ENCODE measurements around the gene TRIM65. TPM values are rescaled to one million over a fixed set of nuclear protein-coding genes. Genes with fewer than 3 reads are reported as not detected.

TRIM65 gene
- total and polyA plus RNA-seq, 2 of the 13 experiments (the other 11 are each of a cell fraction or from before 2014, with no cell fraction given): 10.3 to 22.4 TPM

DNA sequence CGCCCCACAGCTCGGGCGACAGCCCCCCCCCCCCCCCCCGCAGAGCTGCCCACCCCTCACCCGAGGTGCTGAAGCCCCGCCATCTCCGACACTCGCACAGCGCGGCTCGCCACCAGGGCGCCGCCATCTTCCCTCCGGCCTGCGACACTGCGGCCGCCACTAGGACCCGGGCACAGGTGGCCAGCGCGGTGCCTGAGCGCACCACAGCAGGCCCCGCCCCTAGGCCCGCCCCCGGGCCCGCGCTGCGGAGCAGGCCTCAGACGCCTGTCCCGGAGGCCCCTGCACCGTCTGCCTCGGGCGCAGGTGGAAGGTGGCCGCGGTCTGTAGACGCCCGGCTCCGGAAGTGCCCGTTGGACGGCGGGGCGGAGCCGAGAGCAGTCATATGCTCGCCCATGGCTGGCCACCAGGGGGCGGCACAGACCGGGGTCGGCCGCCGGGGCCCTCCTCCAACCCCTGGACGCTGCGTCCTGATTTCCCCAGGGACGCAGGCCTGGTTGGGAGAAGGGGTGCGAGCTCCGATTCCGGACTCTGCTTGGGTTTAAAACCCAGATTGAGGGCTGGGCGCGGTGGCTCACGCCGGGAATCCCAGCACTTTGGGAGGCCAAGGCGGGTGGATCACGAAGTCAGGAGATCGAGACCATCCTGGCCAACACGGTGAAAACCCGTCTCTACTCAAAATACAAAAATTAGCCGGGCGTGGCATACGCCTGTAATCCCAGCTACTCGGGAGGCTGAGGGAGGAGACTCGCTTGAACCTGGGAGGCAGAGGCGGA lies 8.2 kb upstream of the TRIM65 start, which contains the start of gene MRPL38 (continued):
- no peak for TF ChIP-seq CBX2 (IDR thresholded peaks at IDR 0.05; ENCODE audit: low read depth, low read length)
- TF ChIP-seq CBX2 (CRISPR knock-in tag; IDR thresholded peaks at IDR 0.05; ENCODE audit: low read depth): no peak
- TF ChIP-seq ONECUT2 (CRISPR knock-in tag; IDR thresholded peaks at IDR 0.05): no peak
- TF ChIP-seq FOSL1 (CRISPR knock-in tag; IDR thresholded peaks at IDR 0.05; ENCODE audit: borderline replicate concordance): no peak
- TF ChIP-seq NRL (CRISPR knock-in tag; IDR thresholded peaks at IDR 0.05; ENCODE audit: borderline replicate concordance): no peak; the same call in 1 of the 2 replicates
- TF ChIP-seq MYNN (CRISPR knock-in tag; IDR thresholded peaks at IDR 0.05; ENCODE audit: low read depth): peak; percentile 94; the same call in 1 of the 2 replicates
- peak; percentile 79 for TF ChIP-seq PITX1 (CRISPR knock-in tag; IDR thresholded peaks at IDR 0.05)
- TF ChIP-seq, protein P1, sequence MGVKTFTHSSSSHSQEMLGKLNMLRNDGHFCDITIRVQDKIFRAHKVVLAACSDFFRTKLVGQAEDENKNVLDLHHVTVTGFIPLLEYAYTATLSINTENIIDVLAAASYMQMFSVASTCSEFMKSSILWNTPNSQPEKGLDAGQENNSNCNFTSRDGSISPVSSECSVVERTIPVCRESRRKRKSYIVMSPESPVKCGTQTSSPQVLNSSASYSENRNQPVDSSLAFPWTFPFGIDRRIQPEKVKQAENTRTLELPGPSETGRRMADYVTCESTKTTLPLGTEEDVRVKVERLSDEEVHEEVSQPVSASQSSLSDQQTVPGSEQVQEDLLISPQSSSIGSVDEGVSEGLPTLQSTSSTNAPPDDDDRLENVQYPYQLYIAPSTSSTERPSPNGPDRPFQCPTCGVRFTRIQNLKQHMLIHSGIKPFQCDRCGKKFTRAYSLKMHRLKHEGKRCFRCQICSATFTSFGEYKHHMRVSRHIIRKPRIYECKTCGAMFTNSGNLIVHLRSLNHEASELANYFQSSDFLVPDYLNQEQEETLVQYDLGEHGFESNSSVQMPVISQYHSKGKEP (CRISPR knock-in tag; IDR thresholded peaks at IDR 0.05): peak; percentile 82; the same call in 1 of the 2 replicates
- TF ChIP-seq, protein P2, sequence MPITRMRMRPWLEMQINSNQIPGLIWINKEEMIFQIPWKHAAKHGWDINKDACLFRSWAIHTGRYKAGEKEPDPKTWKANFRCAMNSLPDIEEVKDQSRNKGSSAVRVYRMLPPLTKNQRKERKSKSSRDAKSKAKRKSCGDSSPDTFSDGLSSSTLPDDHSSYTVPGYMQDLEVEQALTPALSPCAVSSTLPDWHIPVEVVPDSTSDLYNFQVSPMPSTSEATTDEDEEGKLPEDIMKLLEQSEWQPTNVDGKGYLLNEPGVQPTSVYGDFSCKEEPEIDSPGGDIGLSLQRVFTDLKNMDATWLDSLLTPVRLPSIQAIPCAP (CRISPR knock-in tag; IDR thresholded peaks at IDR 0.05; ENCODE audit: low read depth): 0 out of 2 replicates have a peak, but pooled peaks have one; percentile 85
- peak; percentile 80 for TF ChIP-seq MTA1 (CRISPR knock-in tag; IDR thresholded peaks at IDR 0.05; ENCODE audit: borderline replicate concordance)
- TF ChIP-seq, protein P3, sequence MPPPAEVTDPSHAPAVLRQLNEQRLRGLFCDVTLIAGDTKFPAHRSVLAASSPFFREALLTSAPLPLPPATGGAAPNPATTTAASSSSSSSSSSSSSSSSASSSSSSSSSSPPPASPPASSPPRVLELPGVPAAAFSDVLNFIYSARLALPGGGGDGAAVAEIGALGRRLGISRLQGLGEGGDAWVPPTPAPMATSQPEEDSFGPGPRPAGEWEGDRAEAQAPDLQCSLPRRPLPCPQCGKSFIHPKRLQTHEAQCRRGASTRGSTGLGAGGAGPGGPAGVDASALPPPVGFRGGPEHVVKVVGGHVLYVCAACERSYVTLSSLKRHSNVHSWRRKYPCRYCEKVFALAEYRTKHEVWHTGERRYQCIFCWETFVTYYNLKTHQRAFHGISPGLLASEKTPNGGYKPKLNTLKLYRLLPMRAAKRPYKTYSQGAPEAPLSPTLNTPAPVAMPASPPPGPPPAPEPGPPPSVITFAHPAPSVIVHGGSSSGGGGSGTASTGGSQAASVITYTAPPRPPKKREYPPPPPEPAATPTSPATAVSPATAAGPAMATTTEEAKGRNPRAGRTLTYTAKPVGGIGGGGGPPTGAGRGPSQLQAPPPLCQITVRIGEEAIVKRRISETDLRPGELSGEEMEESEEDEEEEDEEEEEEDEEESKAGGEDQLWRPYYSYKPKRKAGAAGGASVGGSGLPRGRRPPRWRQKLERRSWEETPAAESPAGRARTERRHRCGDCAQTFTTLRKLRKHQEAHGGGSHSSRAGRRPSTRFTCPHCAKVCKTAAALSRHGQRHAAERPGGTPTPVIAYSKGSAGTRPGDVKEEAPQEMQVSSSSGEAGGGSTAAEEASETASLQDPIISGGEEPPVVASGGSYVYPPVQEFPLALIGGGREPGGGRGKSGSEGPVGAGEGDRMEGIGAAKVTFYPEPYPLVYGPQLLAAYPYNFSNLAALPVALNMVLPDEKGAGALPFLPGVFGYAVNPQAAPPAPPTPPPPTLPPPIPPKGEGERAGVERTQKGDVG (CRISPR knock-in tag; IDR thresholded peaks at IDR 0.05; ENCODE audit: borderline replicate concordance): peak; percentile 94
- no peak for TF ChIP-seq U2AF2 (IDR thresholded peaks at IDR 0.05; ENCODE audit: low read depth, low read length)
- TF ChIP-seq, protein P4, sequence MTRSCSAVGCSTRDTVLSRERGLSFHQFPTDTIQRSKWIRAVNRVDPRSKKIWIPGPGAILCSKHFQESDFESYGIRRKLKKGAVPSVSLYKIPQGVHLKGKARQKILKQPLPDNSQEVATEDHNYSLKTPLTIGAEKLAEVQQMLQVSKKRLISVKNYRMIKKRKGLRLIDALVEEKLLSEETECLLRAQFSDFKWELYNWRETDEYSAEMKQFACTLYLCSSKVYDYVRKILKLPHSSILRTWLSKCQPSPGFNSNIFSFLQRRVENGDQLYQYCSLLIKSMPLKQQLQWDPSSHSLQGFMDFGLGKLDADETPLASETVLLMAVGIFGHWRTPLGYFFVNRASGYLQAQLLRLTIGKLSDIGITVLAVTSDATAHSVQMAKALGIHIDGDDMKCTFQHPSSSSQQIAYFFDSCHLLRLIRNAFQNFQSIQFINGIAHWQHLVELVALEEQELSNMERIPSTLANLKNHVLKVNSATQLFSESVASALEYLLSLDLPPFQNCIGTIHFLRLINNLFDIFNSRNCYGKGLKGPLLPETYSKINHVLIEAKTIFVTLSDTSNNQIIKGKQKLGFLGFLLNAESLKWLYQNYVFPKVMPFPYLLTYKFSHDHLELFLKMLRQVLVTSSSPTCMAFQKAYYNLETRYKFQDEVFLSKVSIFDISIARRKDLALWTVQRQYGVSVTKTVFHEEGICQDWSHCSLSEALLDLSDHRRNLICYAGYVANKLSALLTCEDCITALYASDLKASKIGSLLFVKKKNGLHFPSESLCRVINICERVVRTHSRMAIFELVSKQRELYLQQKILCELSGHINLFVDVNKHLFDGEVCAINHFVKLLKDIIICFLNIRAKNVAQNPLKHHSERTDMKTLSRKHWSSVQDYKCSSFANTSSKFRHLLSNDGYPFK (CRISPR knock-in tag; IDR thresholded peaks at IDR 0.05; ENCODE audit: borderline replicate concordance): peak; percentile 96
- TF ChIP-seq ATF7 (IDR thresholded peaks at IDR 0.05): no peak
- TF ChIP-seq ATF7 (CRISPR knock-in tag; IDR thresholded peaks at IDR 0.05): no peak
- TF ChIP-seq CBX1 (IDR thresholded peaks at IDR 0.05; ENCODE audit: low read depth): peak; percentile 48
- TF ChIP-seq ZIK1 (CRISPR knock-in tag; IDR thresholded peaks at IDR 0.05; ENCODE audit: borderline replicate concordance, low read depth): peak; percentile 92
- TF ChIP-seq IKZF4 (CRISPR knock-in tag; IDR thresholded peaks at IDR 0.05; ENCODE audit: borderline replicate concordance, low read depth, not compliant biosample characterization): no peak
- TF ChIP-seq ZC3H4 (CRISPR knock-in tag; IDR thresholded peaks at IDR 0.05; ENCODE audit: borderline replicate concordance): no peak

Measured in HepG2 (cell line).